Ovary (tissue), 9 donors: ENCODE data around the gene PLEKHF1. TPM values are rescaled to one million over a fixed set of nuclear protein-coding genes. Genes with fewer than 3 reads are reported as not detected.

Source experiments
- DNase-seq, 5 donors: peaks; one replicate each; pipeline ENCODE4 v3.0.0-alpha.2; 2019 to 2020
- H3K27ac ChIP-seq, 2 donors: fragments of 200-600 bp; one replicate each; pipeline versions ENCODE4 v1.5.1 to v1.8.0; 2019 to 2022
- H3K27me3 ChIP-seq: fragments of 200-600 bp; one replicate; pipeline ENCODE4 v1.8.0; 2022
- H3K36me3 ChIP-seq: fragments of 200-600 bp; sonication (generic); one replicate; pipeline ENCODE4 v1.5.1; 2019
- H3K4me1 ChIP-seq: one replicate; pipeline ENCODE4 v1.8.1; 2013; ENCODE audit warnings: mild to moderate bottlenecking, moderate library complexity; ENCODE audit not compliant: insufficient read depth
- H3K4me3 ChIP-seq: fragments of 200-600 bp; sonication (generic); one replicate; pipeline ENCODE4 v1.5.1; 2017
- H3K9me3 ChIP-seq, 2 donors: fragments of 200-600 bp in 1 of 2; sonication (generic) in 1 of 2; one replicate each; pipeline versions ENCODE4 v1.5.1 to v1.8.1; 2013 to 2019; ENCODE audit warnings: mild to moderate bottlenecking in 1 of 2, moderate library complexity in 1 of 2
- CTCF ChIP-seq, 3 donors: fragments of 450-650 bp in 2 of 3; fragments of 200-600 bp in 1 of 3; IDR thresholded peaks; one replicate each; pipeline versions ENCODE4 v1.5.1 to v1.8.0; 2016 to 2022; ENCODE audit warnings: antibody characterized with exemption in 3 of 3, mild to moderate bottlenecking in 1 of 3
- EP300 ChIP-seq: sonication (generic); formaldehyde crosslinking; IDR thresholded peaks from one replicate; pipeline ENCODE4 v1.6.1; 2017; ENCODE audit warnings: antibody characterized with exemption
- POLR2A ChIP-seq: fragments of 450-650 bp; IDR thresholded peaks from one replicate; pipeline ENCODE4 v1.6.1; 2017; ENCODE audit warnings: antibody characterized with exemption, mild to moderate bottlenecking, moderate library complexity
- WGBS, 3 donors: extraction: QIAGEN DNeasy Blood & Tissue Kit in 1 of 3; methylation state at CpG; one replicate each; pipeline versions ENCODE4 v1.1.5 to v1.1.7; 2013 to 2017; 5-methylcytosine and 5-hydroxymethylcytosine counted together
- intact Hi-C, 4 donors: fragments of 100-400 bp; cut with DNase I; formaldehyde crosslinking; loops; one replicate each; pipeline versions ENCODE4 v1.11.0 to v1.15.1; 2022 to 2023
- polyA plus RNA-seq, 2 donors: library from polyadenylated mRNA; stranded (reverse); fragments of 200-250 nt in 1 of 2; fragments of 350-450 nt in 1 of 2; fragmentation: Illumina TruSeq in 1 of 2; extraction: RNeasy Lipid Tissue Mini Kit (QIAGEN cat#74804) in 1 of 2; gene quantifications; one replicate each; pipeline ENCODE4 v1.2.3, GENCODE V29; 2013 to 2014
- total RNA-seq, 7 donors: library from RNA; depleted of rRNA in 2 of 7; stranded (reverse); fragments of >200 nt in 2 of 7; fragmentation: NEBNext Ultra II Directional in 3 of 7; extraction: Animal tissue kit (Norgen Biotek cat#: 25700) in 3 of 7; gene quantifications; one replicate each; pipeline versions ENCODE4 v1.1.0 to v1.2.4, GENCODE V29; 2016 to 2023
- donor health status: DM: no; HTN: no; CAD: no; lungs with moderate emphysema.
- donor health status: DM: no; HTN: no; CAD: no.
- donor health status: Bipolar disorder and iron deficiency.
- donor health status: DM: yes; HTN: yes; CAD: no.
- donor health status: DM: no; HTN: no; CAD: no.
- donor health status: DM: yes; HTN: yes; CAD: no.

The PLEKHF1 gene
- total and polyA plus RNA-seq, 9 donors: 0.92 to 19.1 (median 13.7) TPM

DNA sequence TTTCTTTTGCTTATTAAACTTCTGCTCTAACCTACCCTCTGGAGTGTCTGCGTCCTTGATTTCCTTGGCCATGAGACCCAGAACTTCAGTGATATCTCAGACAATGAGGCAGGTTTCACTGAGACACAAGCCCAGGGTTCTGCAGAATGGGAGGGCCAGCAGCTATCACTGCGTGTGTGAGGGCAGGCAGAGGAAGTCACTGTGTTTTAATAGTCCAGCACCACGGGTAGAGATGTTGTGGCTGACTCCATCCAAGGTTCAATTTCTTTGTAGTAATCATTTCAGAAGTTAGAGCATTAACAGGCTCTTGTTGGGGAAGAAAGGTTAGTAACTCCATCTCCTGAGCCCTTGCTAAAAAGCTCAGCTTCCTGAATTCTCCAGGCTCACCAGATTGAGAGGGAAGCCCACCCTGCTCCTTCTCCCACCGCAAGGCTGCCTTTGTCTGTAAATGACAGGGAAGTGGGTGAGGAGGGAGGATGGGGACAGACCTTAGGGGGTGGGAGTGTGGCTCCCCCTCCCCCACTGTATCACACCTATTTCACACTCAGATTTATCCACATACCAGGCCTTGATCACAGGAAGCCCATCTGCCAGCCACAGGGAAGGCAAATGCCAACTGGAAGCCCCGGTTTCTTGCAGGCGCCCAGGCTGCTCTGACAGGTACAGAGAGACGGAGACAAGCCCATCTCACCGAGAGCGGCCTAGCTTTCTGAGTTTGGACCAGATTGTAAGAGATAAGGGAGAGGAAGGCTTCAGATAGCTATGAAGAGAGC, 47.7 kb downstream of the PLEKHF1 start:
- H3K4me1 ChIP-seq: peaks cover 2% of the 10 kb centered on the region
- no peak overlapping the region for H3K27ac ChIP-seq
- H3K4me3 ChIP-seq: no peak overlapping the region
- H3K9me3 ChIP-seq: no peaks in the 10 kb centered on the region
- intact Hi-C loops: no loop called here
- DNase-seq: peak in 2 of 5 donors; percentile 11 to 27
- H3K36me3 ChIP-seq: no peaks in the 10 kb centered on the region
- 73 to 79% (median 75%) methylated on average over 9 of the region's 9 CpGs for WGBS, 3 donors
- TF ChIP-seq EP300 (no peak), CTCF (IDR thresholded peaks at IDR 0.05) (no peak), POLR2A (no peak)
- H3K27me3 ChIP-seq: no peaks in the 10 kb centered on the region

DNA sequence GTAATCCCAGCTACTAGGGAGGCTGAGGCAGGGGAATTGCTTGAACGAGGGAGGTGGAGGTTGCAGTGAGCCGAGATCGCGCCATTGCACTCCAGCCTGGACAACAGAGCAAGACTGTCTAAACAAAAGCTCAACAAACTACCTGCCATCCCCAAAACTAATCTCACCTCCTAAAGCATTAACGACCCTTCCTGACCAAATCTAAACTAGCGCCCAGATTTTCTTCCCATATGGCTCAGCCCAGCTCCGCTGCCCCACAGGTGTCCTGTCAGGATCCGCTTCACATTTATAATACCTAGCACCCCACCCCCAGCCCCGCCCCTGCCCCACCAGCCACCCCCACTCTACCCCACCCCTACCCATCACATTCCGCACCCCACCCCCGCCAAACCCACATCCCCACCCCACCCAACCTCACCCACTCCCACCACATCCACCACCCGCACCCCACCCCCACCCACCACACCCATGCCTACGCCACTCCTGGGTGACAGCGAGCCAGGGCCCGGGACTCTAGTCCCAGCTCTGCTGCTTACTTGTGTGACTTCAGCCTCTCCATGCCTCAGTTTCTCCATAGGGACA, 49.2 kb downstream of the PLEKHF1 start:
- 8 to 22% (median 8%) methylated on average over 11 to 15 of the region's 15 CpGs for WGBS, 3 donors
- intact Hi-C loops: no loop called here
- H3K27ac ChIP-seq: peak overlapping the region; percentile 86 to 94
- TF ChIP-seq CTCF (IDR thresholded peaks at IDR 0.05): no peak
- no peak for TF ChIP-seq EP300
- no peak for TF ChIP-seq POLR2A
- no peaks in the 10 kb centered on the region for H3K27me3 ChIP-seq
- peak overlapping the region; percentile 97 for H3K4me3 ChIP-seq
- no peak for DNase-seq
- H3K36me3 ChIP-seq: no peaks in the 10 kb centered on the region
- H3K4me1 ChIP-seq: peaks cover 2% of the 10 kb centered on the region
- no peaks in the 10 kb centered on the region for H3K9me3 ChIP-seq

DNA sequence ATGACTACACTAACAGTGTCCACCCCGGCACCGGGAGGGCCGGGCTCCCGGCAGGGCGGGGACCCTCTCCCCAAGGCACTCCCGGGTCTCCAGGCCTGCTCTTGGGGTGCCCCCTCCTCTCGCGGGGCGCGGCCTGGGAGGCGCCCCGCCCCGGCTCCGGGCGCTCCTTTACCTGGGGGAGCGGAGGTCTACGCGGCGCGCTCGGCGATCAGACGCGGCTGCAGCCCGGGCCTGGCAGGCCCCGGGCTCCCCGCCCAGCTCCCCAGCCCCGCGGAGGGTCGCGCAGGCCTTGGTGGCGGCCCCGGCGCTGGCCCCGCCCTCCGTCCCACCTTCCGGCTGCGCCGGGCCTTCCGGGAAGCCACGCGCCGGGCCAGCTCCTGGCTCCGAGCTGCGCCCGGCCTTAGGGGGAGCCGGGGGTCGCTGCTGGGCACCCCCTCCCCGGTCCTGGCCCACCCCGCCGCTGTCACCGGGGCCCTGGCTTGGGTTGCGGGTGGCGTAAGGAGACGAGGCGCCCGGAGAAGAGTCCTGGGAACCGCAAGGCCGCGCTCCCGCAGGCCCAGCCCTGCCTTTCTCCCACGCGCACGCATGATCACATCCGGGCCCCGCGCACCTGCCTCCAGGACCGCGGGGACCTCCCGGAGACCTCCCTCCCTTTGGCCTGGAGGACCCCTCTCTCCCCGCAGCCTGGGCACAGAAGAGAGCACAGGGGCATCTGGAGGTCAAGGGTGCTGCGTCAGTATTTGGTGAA, 49.9 kb downstream of the PLEKHF1 start, which contains the start of gene C19orf12:
TSS of gene C19orf12 (minus strand) at position 309 of the 748 bp plus-strand sequence. CDS start 6,848 bp downstream, outside the sequence.
- TF ChIP-seq POLR2A (peak; percentile 64), CTCF (IDR thresholded peaks at IDR 0.05) (peak in 1 of 3 donors; percentile 6), EP300 (no peak)
- Histone ChIP-seq H3K27ac (peak within 1 kb of the TSS; percentile 86 to 94), H3K27me3 (no peaks in the 10 kb centered on the region), H3K36me3 (no peaks in the 10 kb centered on the region), H3K4me1 (peaks cover 2% of the 10 kb centered on the region), H3K9me3 (no peaks in the 10 kb centered on the region), H3K4me3 (peak within 1 kb of the TSS; percentile 97)
- intact Hi-C loops: no loop called here
- DNase-seq: peak; percentile 68 to 82 (median 78)
- 1 to 3% (median 1%) methylated on average over 14 to 72 of the region's 72 CpGs for WGBS, 3 donors
